Activated T-helper 1 cell treated with anti-CD3 and anti-CD28 coated beads, Interleukin-2, amount 50 U/mL, for 16 hours (primary cell): Measurements from ENCODE around the gene MEF2B.
"Not testable (repeated sequence)": the region's sequence is repeated elsewhere in the genome, so short reads cannot be mapped to it uniquely, and the experiment has no call there.

ENCODE experiments used
- DNase-seq, 2 donors: peaks; one replicate each; pipeline ENCODE4 v3.0.0-alpha.2; 2020; ENCODE audit warnings: low read depth in 1 of 2, low spot score in 1 of 2

The MEF2B gene

GRCh38 chr19:19132912-19133311 is 37.2 kb downstream of the MEF2B start:
- DNase-seq, result no peak

- DNase-seq, result no peak
These were observed 38.1 kb downstream of the MEF2B start for GRCh38 chr19:19131989-19132388.

- DNase-seq, result no peak
These were observed 44.0 kb downstream of the MEF2B start for GRCh38 chr19:19126102-19126501.

GRCh38 chr19:19123386-19123785 is 46.7 kb downstream of the MEF2B start:
- no peak for DNase-seq

- no peak for DNase-seq
These were observed 47.2 kb downstream of the MEF2B start for GRCh38 chr19:19122902-19123301.

GRCh38 chr19:19121371-19121770 is 48.7 kb downstream of the MEF2B start:
- no peak for DNase-seq

GRCh38 chr19:19120308-19121231 is 49.5 kb downstream of the MEF2B start:
- DNase-seq, result no peak

GRCh38 chr19:19119325-19120237 is 50.5 kb downstream of the MEF2B start:
- no peak for DNase-seq

- DNase-seq, result peak in 1 of 2 donors; percentile 21
These were observed 54.1 kb downstream of the MEF2B start for GRCh38 chr19:19115954-19116353.

- DNase-seq, result no peak
These were observed 56.9 kb downstream of the MEF2B start for GRCh38 chr19:19113040-19113626.

- DNase-seq, result no peak
These were observed 58.0 kb downstream of the MEF2B start for GRCh38 chr19:19111967-19112580.

- DNase-seq, result no peak
These were observed 58.8 kb downstream of the MEF2B start for GRCh38 chr19:19111136-19111835.

- no peak for DNase-seq
These were observed 59.5 kb downstream of the MEF2B start for GRCh38 chr19:19110410-19111135.

GRCh38 chr19:19109601-19110000 is 60.5 kb downstream of the MEF2B start:
- no peak for DNase-seq

- no peak for DNase-seq
These were observed 62.4 kb downstream of the MEF2B start for GRCh38 chr19:19107654-19108053.

GRCh38 chr19:19106938-19107337 is 63.1 kb downstream of the MEF2B start:
- not testable (repeated sequence) for DNase-seq

- no peak for DNase-seq
These were observed 64.0 kb downstream of the MEF2B start for GRCh38 chr19:19106056-19106551.

- no peak for DNase-seq
These were observed 64.6 kb downstream of the MEF2B start for GRCh38 chr19:19105365-19106055.

GRCh38 chr19:19103167-19103566 is 66.9 kb downstream of the MEF2B start:
- DNase-seq, result no peak
